ENCODE results near the gene SFT2D1.
"Not testable (repeated sequence)": the region's sequence is repeated elsewhere in the genome, so short reads cannot be mapped to it uniquely, and the experiment has no call there.

Gene SFT2D1

GRCh38 chr6:166362427-166362826 is 20.1 kb upstream of the SFT2D1 start:
- not testable (repeated sequence) for DNase-seq

- DNase-seq = no peak
Measured at GRCh38 chr6:166361077-166361429, 18.7 kb upstream of the SFT2D1 start.

GRCh38 chr6:166360243-166361076 is 18.1 kb upstream of the SFT2D1 start:
- DNase-seq = no peak

GRCh38 chr6:166355552-166355951 is 13.2 kb upstream of the SFT2D1 start:
- no peak for DNase-seq

GRCh38 chr6:166354965-166355364 is 12.6 kb upstream of the SFT2D1 start:
- DNase-seq = no peak

- no peak for DNase-seq
Measured at GRCh38 chr6:166354143-166354542, 11.8 kb upstream of the SFT2D1 start.

- no peak for DNase-seq
Measured at GRCh38 chr6:166353507-166353906, 11.2 kb upstream of the SFT2D1 start.

- no peak for DNase-seq
Measured at GRCh38 chr6:166352923-166353322, 10.6 kb upstream of the SFT2D1 start.

GRCh38 chr6:166351715-166352285 is 9.5 kb upstream of the SFT2D1 start:
- no peak for DNase-seq

- DNase-seq = no peak
Measured at GRCh38 chr6:166348305-166348949, 6.1 kb upstream of the SFT2D1 start.

- no peak for DNase-seq
Measured at GRCh38 chr6:166346965-166347364, 4.6 kb upstream of the SFT2D1 start.

- no peak for DNase-seq
Measured at GRCh38 chr6:166346449-166346848, 4.1 kb upstream of the SFT2D1 start.

GRCh38 chr6:166345672-166346071 is 3.3 kb upstream of the SFT2D1 start:
- not testable (repeated sequence) for DNase-seq

- not testable (repeated sequence) for DNase-seq
Measured at GRCh38 chr6:166344921-166345320, 2.6 kb upstream of the SFT2D1 start.

GRCh38 chr6:166344240-166344639 is 1.9 kb upstream of the SFT2D1 start:
- no peak for DNase-seq

- DNase-seq = no peak
Measured at GRCh38 chr6:166343150-166343487, 774 bp upstream of the SFT2D1 start.

GRCh38 chr6:166341977-166342348 is 382 bp downstream of the SFT2D1 start:
- no peak for DNase-seq

- no peak for DNase-seq
Measured at GRCh38 chr6:166341464-166341863, 881 bp downstream of the SFT2D1 start.

- DNase-seq = no peak
Measured at GRCh38 chr6:166338854-166339253, 3.5 kb downstream of the SFT2D1 start.

- no peak for DNase-seq
Measured at GRCh38 chr6:166336847-166337246, 5.5 kb downstream of the SFT2D1 start.

GRCh38 chr6:166335378-166336302 is 6.7 kb downstream of the SFT2D1 start:
- DNase-seq = no peak

GRCh38 chr6:166334878-166335277 is 7.5 kb downstream of the SFT2D1 start:
- DNase-seq = no peak
